Measurements from ENCODE around the gene DGKG.

DGKG gene

DNA sequence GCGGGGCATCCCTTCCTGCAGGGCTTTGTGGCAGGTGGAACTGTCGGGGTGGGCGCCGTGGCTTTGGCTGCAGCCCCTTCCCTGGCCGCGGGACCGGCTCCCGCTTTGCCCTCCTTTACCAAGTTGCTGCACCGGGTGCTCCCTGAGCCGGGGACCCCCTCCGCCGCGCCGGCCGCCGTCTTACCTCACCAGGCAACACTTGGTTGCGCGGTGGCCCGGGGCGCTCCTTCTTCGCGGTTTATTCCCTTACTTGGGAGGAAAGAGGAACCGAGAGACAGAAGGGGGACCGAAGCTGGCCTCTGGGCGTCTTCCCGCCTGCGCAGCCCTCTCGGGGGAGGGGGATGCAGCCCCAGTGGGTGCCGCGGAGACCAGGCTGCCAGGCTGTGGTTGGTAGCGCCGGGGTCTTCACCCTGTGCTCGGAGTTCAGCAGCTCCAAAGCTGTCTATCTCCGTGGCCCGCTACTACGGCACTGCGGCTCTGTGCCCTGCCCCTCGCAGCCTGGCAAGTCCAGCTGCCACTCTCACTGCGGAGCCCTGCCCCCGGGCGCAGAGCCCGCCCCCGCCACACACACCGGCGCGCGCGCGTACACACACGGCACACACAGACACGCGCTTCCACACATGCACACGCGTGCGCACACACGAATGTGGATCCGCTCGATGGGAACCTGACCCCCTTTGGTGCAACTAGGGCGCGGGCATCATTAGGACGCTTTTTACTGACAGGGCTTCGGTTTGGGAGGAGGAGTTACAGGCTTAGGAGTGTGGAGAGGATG lies at the start of gene DGKG:
Gene DGKG, minus strand, starts transcription at position 473 of the 775 bp plus-strand sequence. CDS start 41,775 bp downstream, outside the sequence.
- DNase-seq (ENCODE audit: low read depth) = no peak
- no peak within 1 kb of the TSS for H3K4me3 ChIP-seq (replicated peaks; ENCODE audit: low read depth, low read length)
- TF ChIP-seq, protein P1, sequence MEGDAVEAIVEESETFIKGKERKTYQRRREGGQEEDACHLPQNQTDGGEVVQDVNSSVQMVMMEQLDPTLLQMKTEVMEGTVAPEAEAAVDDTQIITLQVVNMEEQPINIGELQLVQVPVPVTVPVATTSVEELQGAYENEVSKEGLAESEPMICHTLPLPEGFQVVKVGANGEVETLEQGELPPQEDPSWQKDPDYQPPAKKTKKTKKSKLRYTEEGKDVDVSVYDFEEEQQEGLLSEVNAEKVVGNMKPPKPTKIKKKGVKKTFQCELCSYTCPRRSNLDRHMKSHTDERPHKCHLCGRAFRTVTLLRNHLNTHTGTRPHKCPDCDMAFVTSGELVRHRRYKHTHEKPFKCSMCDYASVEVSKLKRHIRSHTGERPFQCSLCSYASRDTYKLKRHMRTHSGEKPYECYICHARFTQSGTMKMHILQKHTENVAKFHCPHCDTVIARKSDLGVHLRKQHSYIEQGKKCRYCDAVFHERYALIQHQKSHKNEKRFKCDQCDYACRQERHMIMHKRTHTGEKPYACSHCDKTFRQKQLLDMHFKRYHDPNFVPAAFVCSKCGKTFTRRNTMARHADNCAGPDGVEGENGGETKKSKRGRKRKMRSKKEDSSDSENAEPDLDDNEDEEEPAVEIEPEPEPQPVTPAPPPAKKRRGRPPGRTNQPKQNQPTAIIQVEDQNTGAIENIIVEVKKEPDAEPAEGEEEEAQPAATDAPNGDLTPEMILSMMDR (IDR thresholded peaks at IDR 0.05; ENCODE audit: low read length, missing control alignments) = no peak

DNA sequence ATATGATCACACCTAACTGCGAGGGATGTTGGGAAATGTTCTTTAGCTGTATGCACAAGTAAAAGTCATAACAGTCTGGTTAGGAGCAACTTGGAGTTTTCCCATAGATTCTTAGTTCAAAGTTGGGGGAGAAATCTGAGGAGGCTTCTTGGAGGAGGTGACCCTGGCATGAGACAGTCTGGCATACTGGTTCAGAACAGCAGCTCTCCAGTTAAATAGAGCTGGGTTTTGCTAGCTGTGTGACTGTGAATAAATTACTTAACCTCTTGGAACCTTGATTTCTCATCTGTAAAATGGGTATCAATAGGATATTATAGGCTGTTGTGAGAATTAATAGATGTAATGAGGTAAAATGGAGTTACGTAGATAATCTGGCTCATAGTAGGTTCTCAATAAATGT lies 49.1 kb upstream of the DGKG start:
- no peak overlapping the region for H3K4me3 ChIP-seq (replicated peaks; ENCODE audit: low read depth, low read length)
- no peak for DNase-seq (ENCODE audit: low read depth)
- TF ChIP-seq, protein P1 (IDR thresholded peaks at IDR 0.05; ENCODE audit: low read length, missing control alignments) = no peak

DNA sequence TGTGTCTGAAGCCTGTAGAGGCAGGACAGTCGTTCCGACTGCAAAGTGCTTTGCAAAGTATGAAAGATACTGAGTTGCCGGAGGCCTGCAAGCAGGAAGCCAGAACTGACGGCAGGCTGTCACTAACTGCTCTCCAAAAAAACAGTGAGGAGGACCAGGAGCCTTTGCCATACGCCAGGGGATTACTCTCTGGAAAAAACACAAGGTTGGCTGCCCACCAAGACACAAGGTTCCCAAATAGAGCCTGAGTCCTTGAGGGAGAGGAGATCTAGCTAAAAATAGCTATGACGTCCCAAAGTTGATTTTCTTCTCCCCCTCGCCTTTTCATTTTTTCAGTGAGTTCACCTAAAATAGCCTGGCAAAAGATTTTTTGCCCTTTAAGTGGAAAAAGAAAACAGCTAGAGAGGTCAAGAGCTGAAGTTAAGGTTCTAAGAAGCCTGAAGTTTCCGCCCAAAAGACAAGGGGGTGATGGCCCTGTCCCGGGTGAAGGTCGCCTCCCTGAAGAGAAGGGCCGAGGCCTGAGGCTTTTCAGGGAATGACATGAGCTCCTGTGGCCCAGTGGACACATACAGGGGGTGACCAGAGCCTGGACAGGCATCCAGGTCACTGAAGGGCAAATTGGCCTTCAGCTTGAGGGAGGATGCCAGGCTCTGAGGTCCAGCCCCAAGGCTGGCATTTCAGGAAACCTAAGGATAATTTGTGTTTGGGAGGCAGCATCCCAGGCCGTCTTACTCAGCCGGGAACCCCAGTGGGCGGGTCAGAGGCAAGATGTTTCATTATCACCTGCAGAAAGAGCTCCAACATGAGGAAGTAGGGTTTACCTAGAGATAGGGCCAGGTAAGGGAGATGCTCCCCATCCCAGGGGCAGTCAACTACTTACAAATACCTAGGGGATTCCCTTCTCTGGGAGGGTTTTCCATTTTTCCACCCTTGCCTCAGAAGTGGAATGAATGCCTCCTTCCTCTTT lies 44.9 kb upstream of the DGKG start:
- no peak for DNase-seq (ENCODE audit: low read depth)
- TF ChIP-seq, protein P1 (IDR thresholded peaks at IDR 0.05; ENCODE audit: low read length, missing control alignments) = no peak
- no peak overlapping the region for H3K4me3 ChIP-seq (replicated peaks; ENCODE audit: low read depth, low read length)

DNA sequence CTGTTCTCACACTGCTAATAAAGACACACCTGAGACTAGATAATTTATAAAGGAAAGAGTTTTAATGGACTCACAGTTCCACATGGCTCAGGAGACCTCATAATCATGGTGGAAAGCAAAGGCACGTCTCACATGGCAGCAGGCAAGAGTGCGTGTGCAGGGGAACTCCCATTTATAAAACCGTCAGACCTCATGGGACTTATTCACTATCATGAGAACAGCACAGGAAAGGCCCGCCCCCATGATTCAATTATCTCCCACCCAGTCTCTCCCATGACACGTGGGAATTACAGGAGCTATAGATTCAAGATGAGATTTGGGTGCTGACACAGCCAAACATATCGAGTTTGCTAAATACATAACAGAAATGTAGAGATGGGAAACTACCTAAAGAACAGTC lies 39.5 kb upstream of the DGKG start:
- DNase-seq (ENCODE audit: low read depth) = no peak
- no peak overlapping the region for H3K4me3 ChIP-seq (replicated peaks; ENCODE audit: low read depth, low read length)
- TF ChIP-seq, protein P1 (IDR thresholded peaks at IDR 0.05; ENCODE audit: low read length, missing control alignments) = no peak

DNA sequence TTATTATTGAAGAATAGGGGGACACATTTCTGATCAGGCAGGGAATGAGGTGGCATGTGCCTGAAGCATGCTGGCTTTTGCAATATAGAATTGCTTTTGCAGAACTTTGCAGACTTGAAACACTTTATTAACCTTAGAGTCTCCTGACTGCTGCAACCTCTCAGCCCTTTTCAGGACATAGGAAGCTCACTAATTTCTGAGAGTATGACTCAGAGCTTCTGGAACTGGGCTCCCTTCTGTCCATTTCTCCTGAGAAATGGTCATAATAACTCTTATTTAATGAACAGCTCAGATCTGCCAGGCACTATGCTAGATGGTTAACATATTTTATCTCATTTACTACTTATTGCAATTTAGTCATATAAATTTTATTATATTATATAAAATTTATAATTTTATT lies 38.6 kb upstream of the DGKG start:
- DNase-seq (ENCODE audit: low read depth) = no peak
- no peak overlapping the region for H3K4me3 ChIP-seq (replicated peaks; ENCODE audit: low read depth, low read length)
- TF ChIP-seq, protein P1 (IDR thresholded peaks at IDR 0.05; ENCODE audit: low read length, missing control alignments) = no peak

DNA sequence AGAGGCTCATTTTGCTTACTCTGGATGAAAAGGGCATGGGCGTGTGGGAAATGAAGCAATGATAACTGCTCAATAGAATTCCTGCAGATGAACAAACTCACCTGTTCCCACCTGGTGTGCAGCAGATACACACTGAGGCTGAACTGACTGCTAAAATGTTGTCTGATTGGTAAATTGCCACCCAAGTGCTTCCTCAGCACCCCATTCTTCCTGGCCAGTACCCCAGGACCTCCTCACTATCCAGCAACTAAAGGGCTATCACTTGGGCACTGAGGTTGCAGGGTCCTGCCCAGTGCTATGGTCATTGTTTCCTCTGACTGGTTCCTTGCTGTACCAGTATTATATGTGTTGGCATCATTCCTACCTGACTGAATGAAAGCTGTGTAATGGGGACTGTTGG lies 38.0 kb upstream of the DGKG start:
- no peak for DNase-seq (ENCODE audit: low read depth)
- TF ChIP-seq, protein P1 (IDR thresholded peaks at IDR 0.05; ENCODE audit: low read length, missing control alignments) = no peak
- H3K4me3 ChIP-seq (replicated peaks; ENCODE audit: low read depth, low read length) = no peak overlapping the region

Data from fibroblast of pulmonary artery (primary cell).